Stimulated activated CD4-positive, alpha-beta T cell treated with anti-CD3 and anti-CD28 coated beads, Interleukin-15, amount 100 ng/mL, for 1 hour (primary cell): ENCODE measurements around the gene STX1B.
A peak's percentile ranks its signal among the peaks of the same experiment; 100 is the strongest.
"Not testable (repeated sequence)": the region's sequence is repeated elsewhere in the genome, so short reads cannot be mapped to it uniquely, and the experiment has no call there.

Experiments
- DNase-seq, 2 donors: peaks; one replicate each; pipeline ENCODE4 v3.0.0-alpha.2; 2020; ENCODE audit warnings: low read depth in 1 of 2, low spot score in 1 of 2

STX1B gene

GRCh38 chr16:30953511-30954124, 56.8 kb downstream of the STX1B start:
- DNase-seq: peak; percentile 14 to 50

- DNase-seq: no peak
These were observed 57.3 kb downstream of the STX1B start for GRCh38 chr16:30953111-30953510.

- no peak for DNase-seq
These were observed 58.7 kb downstream of the STX1B start for GRCh38 chr16:30951750-30952149.

GRCh38 chr16:30951193-30951592, 59.2 kb downstream of the STX1B start:
- DNase-seq: no peak

- no peak for DNase-seq
These were observed 59.8 kb downstream of the STX1B start for GRCh38 chr16:30950516-30951065.

- DNase-seq: no peak
These were observed 60.6 kb downstream of the STX1B start for GRCh38 chr16:30949650-30950515.

GRCh38 chr16:30948667-30949649, 61.5 kb downstream of the STX1B start, which contains the start of gene ORAI3:
TSS of gene ORAI3 (plus strand) at chr16:30949068. CDS start at chr16:30949290, 222 bp downstream.
- no peak for DNase-seq

GRCh38 chr16:30947859-30948666, 62.4 kb downstream of the STX1B start:
- no peak for DNase-seq

GRCh38 chr16:30947541-30947858, 62.9 kb downstream of the STX1B start:
- DNase-seq: no peak

GRCh38 chr16:30946671-30947540, 63.5 kb downstream of the STX1B start:
- no peak for DNase-seq

GRCh38 chr16:30944352-30944751, 66.1 kb downstream of the STX1B start:
- DNase-seq: no peak

- no peak for DNase-seq
These were observed 68.0 kb downstream of the STX1B start for GRCh38 chr16:30942426-30942806.

- peak; percentile 39 to 40 for DNase-seq
These were observed 68.6 kb downstream of the STX1B start for GRCh38 chr16:30941600-30942425.

- DNase-seq: not testable (repeated sequence)
These were observed 70.9 kb downstream of the STX1B start for GRCh38 chr16:30939571-30939970.
